A673 (cell line): ENCODE measurements around the gene ABCB9. TPM values are rescaled to one million over a fixed set of nuclear protein-coding genes. Genes with fewer than 3 reads are reported as not detected.

Experiments used
- BruUV-seq: library from RNA; stranded (reverse); fragments of 400-500 nt; replicated peaks from 2 replicates; lab custom pipeline; 2021; lab: Mats Ljungman, UMichigan
- CTCF ChIA-PET: fragments of 300-600 bp; sonication (Branson Sonifier 250); formaldehyde crosslinking; loops from one replicate; lab custom pipeline; 2022; ENCODE audit warnings: antibody characterized with exemption; lab: Charles Lee
- POLR2A ChIA-PET: fragments of 300-600 bp; sonication (Branson Sonifier 250); formaldehyde crosslinking; loops from one replicate; lab custom pipeline; 2022; ENCODE audit warnings: antibody characterized with exemption; ENCODE audit not compliant: low non-redundant PET; lab: Charles Lee
- DNase-seq: peaks from one replicate; pipeline ENCODE4 v3.0.0-alpha.2; 2015; ENCODE audit warnings: low spot score
- H3K27ac ChIP-seq: fragments of 200-600 bp; sonication (generic); 2 replicates; pipeline ENCODE4 v1.5.1; 2016; ENCODE audit warnings: mixed run types, low read depth, mild to moderate bottlenecking, mixed read lengths, antibody characterized with exemption, low read length; ENCODE audit not compliant: poor library complexity, severe bottlenecking
- H3K27me3 ChIP-seq: fragments of 200-600 bp; sonication (generic); replicated peaks from 2 replicates; pipeline ENCODE4 v1.6.1; 2017; ENCODE audit warnings: mixed run types, low read depth, mild to moderate bottlenecking, mixed read lengths, antibody characterized with exemption, low read length; ENCODE audit not compliant: insufficient read depth, poor library complexity
- H3K36me3 ChIP-seq: fragments of 200-600 bp; sonication (generic); 2 replicates; pipeline ENCODE4 v1.6.1; 2016; ENCODE audit warnings: mixed run types, mild to moderate bottlenecking, mixed read lengths, antibody characterized with exemption, low read length; ENCODE audit not compliant: insufficient read depth, poor library complexity, severe bottlenecking
- H3K4me1 ChIP-seq: fragments of 200-600 bp; sonication (generic); 2 replicates; pipeline ENCODE4 v1.6.1; 2017; ENCODE audit warnings: mixed run types, mild to moderate bottlenecking, mixed read lengths, antibody characterized with exemption, low read length; ENCODE audit not compliant: insufficient read depth, poor library complexity, severe bottlenecking
- H3K4me3 ChIP-seq: fragments of 200-600 bp; sonication (generic); 2 replicates; pipeline ENCODE4 v1.5.1; 2016; ENCODE audit warnings: low read depth, mixed run types, mild to moderate bottlenecking, mixed read lengths, low read length; ENCODE audit not compliant: poor library complexity, severe bottlenecking
- H3K9me3 ChIP-seq: fragments of 200-600 bp; sonication (generic); 2 replicates; pipeline ENCODE4 v1.6.1; 2016; ENCODE audit warnings: mixed run types, low read depth, mild to moderate bottlenecking, mixed read lengths, antibody characterized with exemption, low read length; ENCODE audit not compliant: poor library complexity, severe bottlenecking
- EZH2 ChIP-seq: fragments of 200-600 bp; sonication (generic); IDR thresholded peaks from 2 replicates; pipeline ENCODE4 v1.6.1; 2017; ENCODE audit warnings: borderline replicate concordance, low read depth, mild to moderate bottlenecking, mixed read lengths, antibody characterized with exemption, low read length; ENCODE audit not compliant: poor library complexity, severe bottlenecking
- intact Hi-C: fragments of 100-400 bp; cut with micrococcal nuclease; formaldehyde crosslinking; loops from one replicate; pipeline ENCODE4 v1.10.0; 2022; ENCODE audit not compliant: unreplicated experiment
- total RNA-seq: library from RNA; stranded (reverse); gene quantifications from 2 replicates; pipeline ENCODE4 v1.2.3, GENCODE V29; 2021
- TF ChIP-seq, protein P1 (sequence below): fragments of 300-800, 200-600 bp; sonication (generic); conservative IDR thresholded peaks from 2 replicates; pipeline ENCODE4 v1.5.1; 2017; ENCODE audit warnings: low read depth, mild to moderate bottlenecking, antibody characterized with exemption, low read length, moderate library complexity, mixed read lengths

The ABCB9 gene
- total RNA-seq, 1 experiment from 2014 or later: 8.9 TPM

DNA sequence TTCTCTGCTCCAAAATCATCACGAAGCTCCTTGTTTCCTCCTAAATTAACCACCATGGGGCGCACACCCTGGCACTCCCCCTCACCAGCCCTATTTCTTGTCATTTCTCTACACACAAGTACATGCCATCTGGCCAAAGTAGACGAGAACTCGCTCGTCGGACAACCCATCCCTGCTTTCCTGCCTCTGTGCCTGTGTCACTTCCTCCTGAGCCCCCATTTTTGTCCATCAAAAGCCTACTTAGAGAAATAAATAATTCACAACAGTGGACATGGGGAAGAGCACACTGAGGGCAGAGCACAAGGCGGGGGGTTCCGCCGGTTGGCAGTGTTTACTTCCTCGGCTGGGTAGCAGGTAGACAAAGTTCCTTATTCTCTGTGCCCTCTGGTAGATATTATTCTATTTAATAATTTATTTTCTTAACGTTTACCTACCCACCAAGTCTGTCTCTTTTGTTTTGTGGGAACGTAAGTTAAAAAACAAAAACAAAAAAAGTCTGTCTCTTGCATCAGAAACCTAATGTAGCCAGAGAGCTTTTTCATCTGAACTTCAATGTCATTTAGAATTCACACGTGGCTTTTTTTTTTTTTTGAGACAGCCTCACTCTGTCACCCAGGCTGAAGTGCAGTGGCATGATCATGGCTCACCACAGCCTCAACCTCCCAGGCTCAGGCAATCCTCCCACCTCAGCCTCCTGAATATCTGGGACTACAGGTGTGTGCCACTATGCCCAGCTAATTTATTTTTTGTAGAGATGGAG, 76.3 kb downstream of the ABCB9 start:
- H3K27ac ChIP-seq: no peak overlapping the region
- no peak for DNase-seq
- no peak overlapping the region for H3K4me3 ChIP-seq
- no peaks in the 10 kb centered on the region for H3K9me3 ChIP-seq
- ChIA-PET POLR2A (no interaction called here), CTCF (no interaction called here)
- no peaks in the 10 kb centered on the region for H3K36me3 ChIP-seq
- peaks cover 69% of the 10 kb centered on the region for H3K4me1 ChIP-seq
- intact Hi-C loops: no loop called here
- TF ChIP-seq, protein P1, sequence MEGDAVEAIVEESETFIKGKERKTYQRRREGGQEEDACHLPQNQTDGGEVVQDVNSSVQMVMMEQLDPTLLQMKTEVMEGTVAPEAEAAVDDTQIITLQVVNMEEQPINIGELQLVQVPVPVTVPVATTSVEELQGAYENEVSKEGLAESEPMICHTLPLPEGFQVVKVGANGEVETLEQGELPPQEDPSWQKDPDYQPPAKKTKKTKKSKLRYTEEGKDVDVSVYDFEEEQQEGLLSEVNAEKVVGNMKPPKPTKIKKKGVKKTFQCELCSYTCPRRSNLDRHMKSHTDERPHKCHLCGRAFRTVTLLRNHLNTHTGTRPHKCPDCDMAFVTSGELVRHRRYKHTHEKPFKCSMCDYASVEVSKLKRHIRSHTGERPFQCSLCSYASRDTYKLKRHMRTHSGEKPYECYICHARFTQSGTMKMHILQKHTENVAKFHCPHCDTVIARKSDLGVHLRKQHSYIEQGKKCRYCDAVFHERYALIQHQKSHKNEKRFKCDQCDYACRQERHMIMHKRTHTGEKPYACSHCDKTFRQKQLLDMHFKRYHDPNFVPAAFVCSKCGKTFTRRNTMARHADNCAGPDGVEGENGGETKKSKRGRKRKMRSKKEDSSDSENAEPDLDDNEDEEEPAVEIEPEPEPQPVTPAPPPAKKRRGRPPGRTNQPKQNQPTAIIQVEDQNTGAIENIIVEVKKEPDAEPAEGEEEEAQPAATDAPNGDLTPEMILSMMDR: no peak
- no peak for TF ChIP-seq EZH2
- no peaks in the 10 kb centered on the region for H3K27me3 ChIP-seq
- no TSS peak for BruUV-seq

DNA sequence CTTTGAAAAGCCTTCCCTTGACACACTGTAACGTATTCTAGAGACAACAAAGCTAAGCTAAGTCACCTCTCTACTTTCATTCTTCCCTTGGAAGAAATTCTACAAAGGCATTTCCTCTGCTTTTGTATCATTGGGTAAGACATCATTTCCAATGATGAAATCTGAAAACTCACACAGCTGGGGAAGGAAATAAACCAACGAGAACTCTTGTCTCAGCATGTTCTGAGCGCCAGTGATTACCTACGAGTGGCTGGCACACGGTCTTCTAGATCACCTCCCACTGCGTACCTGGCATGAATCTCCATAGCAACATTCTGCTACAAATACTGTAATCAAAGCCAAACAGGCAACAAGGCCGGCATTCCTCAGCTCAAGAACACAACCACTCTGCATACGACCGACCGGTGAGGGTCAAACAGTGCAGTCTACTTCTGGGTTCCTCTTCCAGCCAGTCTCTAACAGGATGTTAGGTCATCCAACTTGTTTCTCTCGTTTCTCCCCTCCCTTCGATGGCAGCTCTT, 78.0 kb downstream of the ABCB9 start:
- peak; percentile 68 for DNase-seq
- CTCF ChIA-PET: interaction anchor here (0.5 kb wide), 1 partner anchor 695 kb away, joined by 6 read pairs; no protein-coding TSS in a partner anchor

DNA sequence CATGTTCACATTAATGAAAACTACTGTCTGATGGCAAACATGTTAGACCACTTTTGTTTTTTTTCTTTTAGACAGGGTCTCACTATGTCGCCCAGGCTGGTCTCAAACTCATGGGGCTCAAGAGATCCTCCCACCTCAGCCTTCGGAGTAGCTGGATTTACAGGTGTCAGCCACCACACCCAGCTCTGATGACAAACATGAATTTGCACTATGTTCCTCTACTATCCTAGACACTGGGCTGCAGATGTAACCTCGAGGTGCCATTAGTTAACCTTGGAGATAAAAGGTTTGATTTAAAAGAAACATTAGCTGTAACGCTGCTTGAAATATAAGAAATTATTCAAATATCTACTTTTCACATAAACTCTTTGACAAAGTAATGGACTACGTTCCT, 78.4 kb downstream of the ABCB9 start:
- Histone ChIP-seq H3K4me3 (no peak overlapping the region), H3K4me1 (peaks cover 63% of the 10 kb centered on the region), H3K36me3 (no peaks in the 10 kb centered on the region), H3K27ac (peak overlapping the region; percentile 72), H3K9me3 (no peaks in the 10 kb centered on the region), H3K27me3 (no peaks in the 10 kb centered on the region)
- intact Hi-C loops: no loop called here
- no peak for DNase-seq
- CTCF ChIA-PET: no interaction called here
- TF ChIP-seq, protein P1: no peak
- TF ChIP-seq EZH2: no peak
- no TSS peak for BruUV-seq
- POLR2A ChIA-PET: no interaction called here

More for the DNA sequence above, 78.0 kb downstream of the ABCB9 start:
- POLR2A ChIA-PET: interaction anchor here (0.6 kb wide), 1 partner anchor 436 kb away, joined by 12 read pairs; no protein-coding TSS in a partner anchor
- intact Hi-C loops: no loop called here
- Histone ChIP-seq H3K36me3 (no peaks in the 10 kb centered on the region), H3K4me1 (peaks cover 64% of the 10 kb centered on the region), H3K9me3 (no peaks in the 10 kb centered on the region), H3K27ac (peak overlapping the region; percentile 72), H3K4me3 (peak overlapping the region; percentile 28), H3K27me3 (no peaks in the 10 kb centered on the region)
- no peak for TF ChIP-seq EZH2
- TF ChIP-seq, protein P1: no peak
- no TSS peak for BruUV-seq
